GM21737 (cell line): ENCODE data around the gene DYRK4.

Source experiments
- ATAC-seq: cut with Tn5 transposase; IDR thresholded peaks from one replicate; pipeline ENCODE4 v1.9.1; 2021; ENCODE audit warnings: mild to moderate bottlenecking, moderate library complexity; ENCODE audit not compliant: unreplicated experiment

Gene DYRK4

DNA sequence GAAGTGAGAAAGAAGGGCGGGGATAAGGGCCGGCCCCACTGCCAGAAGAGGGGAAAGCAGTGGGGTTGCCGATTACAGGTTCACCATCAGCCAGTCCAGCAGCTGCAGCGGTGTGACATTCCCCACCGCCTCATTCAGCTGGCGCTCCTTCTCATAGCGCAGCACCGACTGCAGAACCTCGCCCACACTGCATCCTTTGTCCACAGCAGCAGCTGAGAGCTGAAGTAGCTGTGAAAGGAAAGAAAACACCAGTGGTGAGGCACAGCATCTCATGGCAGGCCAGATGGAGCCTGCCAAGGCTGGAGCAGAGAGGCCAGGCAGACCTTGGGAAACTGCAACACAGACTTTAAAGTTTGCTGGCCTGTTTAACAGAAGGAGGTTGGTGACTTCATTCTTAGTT is 53.7 kb downstream of the DYRK4 start:
- no peak for ATAC-seq

DNA sequence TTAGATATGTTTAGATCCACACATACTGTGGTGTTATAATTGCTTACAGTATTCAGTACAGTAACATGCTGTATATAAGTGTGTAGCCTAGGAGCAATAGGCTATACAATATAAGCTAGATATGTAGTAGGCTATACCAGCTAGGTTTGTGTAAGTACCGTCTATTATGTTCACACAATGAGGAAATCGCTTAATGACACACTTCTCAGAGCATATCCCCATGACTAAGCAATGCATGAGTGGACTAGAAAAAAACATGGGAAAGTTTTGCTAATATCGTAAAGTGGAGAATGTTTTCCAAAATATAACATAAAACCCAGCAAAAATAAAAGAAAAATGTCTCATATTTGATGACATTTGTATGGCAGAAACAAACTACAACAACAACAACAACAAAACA is 59.5 kb downstream of the DYRK4 start:
- no peak for ATAC-seq

GRCh38 chr12:4626543-4626942 is 64.5 kb downstream of the DYRK4 start:
- ATAC-seq: no peak

- no peak for ATAC-seq
Measured at GRCh38 chr12:4628406-4628805, 66.4 kb downstream of the DYRK4 start.

DNA sequence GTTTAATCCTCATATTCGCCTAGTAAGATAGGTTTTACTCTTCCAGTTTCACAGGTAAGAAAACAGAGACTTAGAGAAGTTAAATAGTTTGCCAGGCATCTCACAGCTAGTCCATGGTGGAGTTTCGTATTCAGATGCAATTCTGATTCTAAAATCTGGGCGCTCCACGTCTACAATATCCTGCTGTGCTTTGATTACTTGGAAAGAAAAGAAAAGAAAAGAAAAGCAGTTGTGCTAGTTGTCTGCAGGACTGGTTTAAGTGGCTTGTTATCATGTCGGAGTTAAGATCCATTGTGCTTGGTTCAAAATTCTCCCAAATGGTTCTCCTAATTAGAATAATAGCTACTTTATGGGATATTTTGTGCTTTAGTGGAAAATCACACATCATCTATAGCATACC is 68.3 kb downstream of the DYRK4 start:
- ATAC-seq: no peak

- no peak for ATAC-seq
Measured at GRCh38 chr12:4643747-4644146, 81.7 kb downstream of the DYRK4 start.

DNA sequence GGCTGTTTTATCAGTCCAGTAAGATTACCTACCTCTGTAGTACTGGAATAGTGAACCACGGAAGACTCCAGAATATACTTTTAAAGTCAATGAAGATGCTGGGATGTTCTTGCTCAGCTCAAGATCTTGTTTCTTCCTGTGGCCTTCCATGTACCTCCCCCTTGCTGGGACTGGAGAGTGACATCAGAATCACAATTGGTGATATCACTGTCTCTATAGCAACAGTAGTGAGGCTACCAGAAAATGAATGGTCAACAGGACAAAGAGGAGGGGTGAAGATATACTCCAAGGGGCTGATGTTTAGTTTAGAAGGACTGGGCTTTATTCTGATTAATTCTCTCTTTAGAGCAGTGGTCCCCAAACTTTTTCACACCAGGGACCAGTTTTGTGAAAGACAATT is 83.0 kb downstream of the DYRK4 start:
- ATAC-seq: no peak

DNA sequence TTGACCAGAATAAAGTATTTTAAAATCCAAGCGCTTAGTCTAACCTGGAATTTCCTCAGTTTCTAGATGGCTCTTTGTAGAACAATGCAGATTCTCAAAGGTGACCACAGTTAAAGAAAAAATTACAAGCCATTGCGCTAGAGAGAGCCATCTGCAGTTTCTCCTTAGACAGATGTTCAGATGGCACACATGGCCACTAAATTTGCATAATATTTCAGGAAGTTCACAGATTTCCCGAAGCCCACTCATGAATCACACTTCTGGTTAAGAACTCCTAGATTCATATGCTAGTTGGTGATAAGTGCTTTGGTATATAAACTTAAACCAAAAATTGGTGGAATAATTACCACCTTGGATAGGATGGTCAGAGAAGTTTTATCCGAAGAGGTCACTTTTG is 86.1 kb downstream of the DYRK4 start:
- ATAC-seq: no peak

- ATAC-seq: peak; percentile 75
Measured at GRCh38 chr12:4648501-4649357, 86.7 kb downstream of the DYRK4 start, which contains the start of the genes AKAP3 and NDUFA9. TSS of gene AKAP3 (minus strand) at chr12:4649051. CDS start at chr12:4638196, 10,855 bp downstream. TSS of gene NDUFA9 (plus strand) at chr12:4649114. CDS start at chr12:4649127, 13 bp downstream.

DNA sequence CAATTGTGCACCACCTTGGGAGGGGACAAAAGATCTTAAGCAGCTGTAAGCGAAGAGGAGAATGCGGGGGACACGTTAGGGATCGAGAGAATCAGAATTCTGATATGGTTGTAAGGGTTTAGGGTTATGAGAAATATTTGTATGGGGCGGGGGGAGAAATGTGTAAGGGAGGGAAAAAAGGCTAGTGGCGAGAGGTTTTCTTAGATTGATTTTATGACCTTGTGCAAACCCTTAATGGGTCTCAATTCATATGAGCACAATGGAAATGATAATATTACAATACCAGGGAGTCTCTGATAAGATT is 87.3 kb downstream of the DYRK4 start:
- no peak for ATAC-seq

DNA sequence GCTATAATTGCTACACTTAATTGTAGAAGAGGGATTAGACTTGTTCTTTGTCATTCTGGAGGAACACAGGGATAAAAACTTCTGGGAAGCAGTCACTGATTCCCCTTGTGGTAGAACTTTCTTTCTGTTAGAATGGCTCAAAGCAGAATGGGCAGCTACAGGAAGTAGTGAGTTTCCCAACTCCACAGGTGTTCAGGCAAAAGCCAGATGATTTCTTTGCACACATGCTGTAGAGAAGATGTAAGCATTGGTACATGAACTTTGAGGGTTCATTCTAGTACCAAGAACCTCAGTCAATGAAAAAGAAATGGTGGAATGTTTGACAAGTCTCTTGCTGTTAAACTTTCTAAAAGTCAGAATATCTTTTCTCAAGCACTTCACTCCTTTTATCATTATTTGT is 91.2 kb downstream of the DYRK4 start:
- ATAC-seq: no peak

DNA sequence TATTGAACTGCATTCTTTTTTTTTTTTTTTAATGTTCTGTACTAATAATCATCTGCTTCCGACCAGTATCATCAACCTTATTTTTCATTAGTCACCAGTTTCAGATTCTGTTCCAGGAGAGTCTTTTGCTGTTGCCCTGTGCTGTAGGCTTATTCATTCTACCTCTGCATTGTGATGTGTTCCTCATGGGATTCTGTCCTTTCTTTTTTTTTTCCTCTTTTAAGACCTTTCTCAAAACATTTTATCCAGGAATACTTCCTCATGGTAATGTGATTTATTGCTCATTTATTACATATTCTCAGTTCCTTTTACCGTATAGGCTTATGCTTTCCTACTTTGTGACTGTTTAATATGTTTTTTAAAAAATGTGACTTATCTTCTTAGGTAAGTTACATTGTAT is 91.7 kb downstream of the DYRK4 start:
- no peak for ATAC-seq
